HG03103 (cell line): ENCODE measurements around the gene WWTR1.

Source experiments
- ATAC-seq: cut with Tn5 transposase; IDR thresholded peaks from one replicate; pipeline ENCODE4 v1.9.1; 2021; ENCODE audit warnings: low read depth; ENCODE audit not compliant: unreplicated experiment

Gene WWTR1

GRCh38 chr3:149626671-149627070, 31.2 kb downstream of the WWTR1 start:
- ATAC-seq = no peak

DNA sequence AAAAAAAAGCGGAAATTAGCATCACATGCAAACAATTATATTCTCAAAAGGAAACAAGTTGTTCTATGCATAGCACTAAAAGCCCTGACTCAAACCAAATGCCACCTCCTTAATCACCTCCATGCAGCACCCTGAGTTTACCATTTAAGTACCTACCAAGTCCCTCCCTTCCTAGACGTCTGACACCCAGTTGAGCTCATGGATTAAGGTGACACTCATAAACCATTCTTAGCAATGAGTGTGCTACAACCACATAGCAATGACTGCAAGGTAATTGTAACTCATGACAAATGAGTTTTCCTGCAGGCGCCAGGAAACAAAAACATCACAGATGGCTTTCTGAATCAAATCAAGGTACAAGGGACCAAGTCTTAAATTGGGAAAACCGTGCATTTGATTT, 32.0 kb downstream of the WWTR1 start:
- no peak for ATAC-seq

GRCh38 chr3:149623824-149624223, 34.0 kb downstream of the WWTR1 start:
- no peak for ATAC-seq

DNA sequence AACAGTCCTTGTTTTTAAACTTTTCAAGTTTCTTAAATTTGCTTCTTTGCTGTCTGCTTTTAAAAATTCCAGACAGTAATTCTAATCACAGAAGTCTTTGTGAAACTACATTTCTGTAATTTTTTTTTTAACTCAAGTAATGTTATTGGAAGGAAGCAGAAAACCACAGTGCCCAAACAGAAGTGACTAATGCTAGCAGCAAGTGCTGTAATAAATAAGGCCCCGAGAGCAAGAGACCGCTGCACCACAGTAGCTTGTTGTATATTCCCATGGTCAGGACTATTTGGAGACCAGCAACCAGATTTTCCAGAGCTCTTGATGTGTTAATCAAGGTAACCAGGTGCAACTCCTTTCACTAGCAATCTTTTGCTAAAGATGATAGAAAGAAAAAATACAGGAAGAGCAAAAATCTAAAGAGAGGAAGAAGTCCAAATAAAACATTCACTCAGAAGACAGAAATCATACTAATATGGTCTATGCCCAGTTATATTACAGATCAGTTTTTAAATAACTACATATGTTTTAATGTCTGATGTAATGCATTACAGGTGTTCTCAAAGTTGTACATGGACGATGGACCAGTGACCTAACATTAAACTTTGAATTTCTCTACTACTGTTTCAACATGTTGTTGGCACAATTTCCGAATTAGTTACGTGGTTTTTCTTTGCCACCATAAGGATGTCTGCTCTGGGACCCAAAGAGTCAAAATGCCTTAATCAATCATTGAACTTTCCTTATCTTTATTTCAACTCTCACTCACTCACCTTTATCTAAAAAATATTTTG, 36.4 kb downstream of the WWTR1 start:
- peak; percentile 63 for ATAC-seq

DNA sequence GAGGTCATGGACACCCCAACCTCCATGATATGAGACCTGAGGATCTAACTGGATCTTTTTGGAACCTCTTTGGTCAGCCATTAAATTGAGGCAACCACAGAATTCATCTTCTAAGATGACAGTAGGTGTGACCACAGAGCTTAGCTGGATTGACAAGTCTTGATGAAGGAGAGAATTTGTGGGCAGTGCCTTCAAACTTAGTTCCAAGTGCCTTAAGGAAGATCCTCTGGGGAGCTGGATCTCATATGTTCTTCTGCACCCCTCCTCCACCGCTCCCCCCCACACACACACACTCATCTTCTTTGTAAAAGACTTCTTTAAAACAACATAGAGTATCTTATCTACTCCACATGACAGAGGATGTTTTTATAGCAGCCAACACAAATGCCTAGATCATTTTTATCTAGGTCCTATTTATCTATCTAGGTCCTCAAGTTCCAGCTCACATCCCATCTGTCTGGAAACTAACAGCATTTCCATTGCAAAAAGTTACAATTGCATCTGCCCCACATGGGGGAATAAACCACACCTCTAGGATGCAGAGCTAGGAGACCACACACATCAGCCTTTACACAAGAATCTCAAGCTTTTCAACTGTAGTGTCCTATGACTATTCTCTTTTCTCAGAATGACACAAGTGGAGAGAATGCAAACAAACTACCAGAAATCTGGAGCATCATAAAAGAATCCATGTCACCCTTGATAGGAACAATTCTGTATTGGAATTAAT, 37.4 kb downstream of the WWTR1 start:
- ATAC-seq = no peak

- ATAC-seq = no peak
Observed at GRCh38 chr3:149619136-149619535, 38.7 kb downstream of the WWTR1 start.

GRCh38 chr3:149618151-149619123, 39.4 kb downstream of the WWTR1 start:
- no peak for ATAC-seq

DNA sequence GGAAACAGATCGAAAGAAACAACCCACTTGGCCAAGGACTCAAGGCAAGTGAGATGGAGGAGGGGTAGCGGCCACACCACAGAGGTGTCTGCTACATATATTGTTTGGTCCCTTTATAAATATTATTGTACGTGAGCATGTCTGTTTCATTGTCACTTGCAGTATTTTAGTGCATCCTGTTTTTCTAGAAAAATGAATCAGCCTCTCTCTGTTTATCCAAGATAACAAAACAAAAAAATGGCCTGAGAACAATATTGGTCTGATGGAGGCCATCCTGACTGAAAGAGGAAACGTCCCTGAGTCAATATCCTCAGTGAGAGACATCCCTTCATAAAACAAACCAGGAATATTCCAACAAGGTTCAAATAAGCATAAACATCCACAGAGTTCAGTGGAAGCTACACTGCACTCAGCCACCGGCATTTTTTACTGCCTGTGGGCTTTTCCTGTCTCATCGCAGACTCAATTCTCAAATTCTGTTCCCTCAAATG, 42.0 kb downstream of the WWTR1 start:
- ATAC-seq = no peak

DNA sequence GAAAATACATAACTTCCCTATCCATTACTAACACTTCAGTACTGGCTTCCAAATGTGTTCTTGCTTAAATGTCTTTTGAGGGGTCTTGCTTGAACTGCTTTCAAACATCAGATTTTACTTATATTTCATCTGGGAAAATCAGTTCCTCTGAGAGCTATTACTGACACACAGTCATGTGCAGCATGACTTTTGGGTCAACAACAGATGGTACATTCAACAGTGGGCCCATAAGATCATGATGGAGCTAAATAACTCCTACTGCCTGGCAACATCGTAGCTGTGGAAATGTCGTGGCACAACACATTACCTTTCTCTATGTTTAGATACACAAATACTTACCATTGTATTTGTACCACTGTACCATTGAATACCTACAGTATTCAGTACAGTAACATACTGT, 43.8 kb downstream of the WWTR1 start:
- ATAC-seq = no peak

DNA sequence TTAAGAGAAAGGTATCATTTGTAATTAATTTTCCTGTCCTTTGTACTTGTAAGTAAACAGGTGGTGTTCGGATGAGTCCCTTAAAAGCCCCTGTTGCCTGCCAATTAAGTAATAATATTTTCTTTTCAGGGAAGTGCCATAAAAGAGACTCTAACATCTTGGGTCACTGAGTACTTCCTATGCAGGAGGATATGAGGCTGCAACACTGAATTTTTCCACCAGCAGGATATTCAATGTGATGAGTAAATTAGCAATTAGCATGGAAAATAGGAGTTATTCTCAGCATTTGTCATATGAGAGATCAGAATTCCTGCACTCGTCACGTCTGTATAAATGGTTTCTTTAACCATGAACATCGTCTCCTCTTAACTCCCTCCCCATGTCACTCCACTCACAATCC, 45.4 kb downstream of the WWTR1 start:
- no peak for ATAC-seq

GRCh38 chr3:149611149-149611548, 46.7 kb downstream of the WWTR1 start:
- no peak for ATAC-seq

GRCh38 chr3:149610351-149611105, 47.3 kb downstream of the WWTR1 start:
- ATAC-seq = no peak

DNA sequence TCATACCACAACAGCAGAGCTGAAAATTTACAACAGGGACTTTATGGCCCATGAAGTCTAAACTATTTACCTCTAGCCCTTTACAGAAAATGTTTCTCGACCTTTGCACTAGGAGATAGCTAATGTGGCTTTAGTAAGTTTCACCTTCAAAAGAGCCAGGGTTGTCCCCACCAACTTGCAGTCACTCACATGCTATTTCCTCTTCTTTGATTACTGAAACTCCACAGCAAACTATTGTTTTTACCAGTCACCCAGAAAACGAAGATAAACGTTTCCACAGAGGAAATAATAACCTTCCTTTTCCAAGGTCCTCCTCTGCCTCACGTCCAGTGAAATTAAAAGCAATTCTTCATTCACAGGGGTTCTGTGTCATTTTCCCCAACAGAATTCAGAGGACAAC, 48.2 kb downstream of the WWTR1 start:
- ATAC-seq = peak; percentile 87

DNA sequence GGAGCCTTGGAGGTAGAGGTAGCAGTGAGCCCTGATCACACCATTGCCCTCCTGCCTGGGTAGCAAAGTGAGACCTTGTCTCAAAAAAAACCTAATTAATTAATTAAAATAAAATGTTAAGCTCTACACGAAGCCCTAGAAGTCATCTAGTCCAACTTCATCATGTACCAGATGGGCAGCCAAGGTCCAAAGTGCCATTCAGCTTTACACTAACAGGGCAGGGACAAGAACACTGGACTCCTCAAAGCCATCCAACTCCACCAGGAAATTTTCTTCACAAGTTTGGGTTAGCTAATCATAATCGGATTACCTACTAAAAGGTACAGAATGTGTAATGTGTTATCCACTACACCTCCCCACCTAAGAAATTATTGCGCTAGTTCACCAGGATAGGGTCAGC, 48.8 kb downstream of the WWTR1 start:
- no peak for ATAC-seq

- ATAC-seq = no peak
Observed at GRCh38 chr3:149605902-149606301, 51.9 kb downstream of the WWTR1 start.

DNA sequence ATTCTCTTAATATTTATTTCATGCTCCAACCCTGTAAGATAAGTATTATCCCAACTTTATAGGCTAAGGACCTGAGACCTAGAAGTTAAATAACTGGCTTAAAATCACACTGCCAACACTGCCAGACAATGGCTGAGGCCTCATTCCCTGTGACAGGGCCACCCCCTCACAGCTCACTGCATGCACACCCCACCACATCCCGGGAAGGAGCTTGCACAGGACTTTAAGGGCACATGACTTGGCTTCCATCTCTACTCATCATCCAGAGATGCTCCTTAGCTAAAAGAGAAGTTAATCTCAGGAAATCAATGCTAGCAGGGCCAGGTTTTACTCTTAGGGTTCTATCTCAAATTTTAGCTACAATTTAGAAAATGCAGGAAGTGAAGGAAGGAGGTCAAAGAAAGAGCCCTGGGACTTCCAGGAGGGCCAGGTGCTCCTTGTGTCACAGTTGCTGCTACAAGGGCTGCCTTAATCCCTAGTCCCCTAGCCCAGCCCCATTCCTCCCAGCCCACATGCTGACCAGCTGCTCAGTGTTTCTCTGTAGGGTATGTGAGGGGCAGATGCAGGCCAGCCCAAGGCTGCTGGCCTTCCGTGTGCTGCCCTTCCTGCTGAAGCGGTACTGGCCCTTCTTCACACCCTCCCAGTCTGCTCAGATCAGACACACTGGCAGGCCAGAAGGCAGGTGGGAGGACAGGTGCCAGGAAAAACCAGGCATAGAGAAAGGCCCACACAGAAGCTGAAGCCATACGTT, 53.5 kb downstream of the WWTR1 start:
- ATAC-seq = no peak

DNA sequence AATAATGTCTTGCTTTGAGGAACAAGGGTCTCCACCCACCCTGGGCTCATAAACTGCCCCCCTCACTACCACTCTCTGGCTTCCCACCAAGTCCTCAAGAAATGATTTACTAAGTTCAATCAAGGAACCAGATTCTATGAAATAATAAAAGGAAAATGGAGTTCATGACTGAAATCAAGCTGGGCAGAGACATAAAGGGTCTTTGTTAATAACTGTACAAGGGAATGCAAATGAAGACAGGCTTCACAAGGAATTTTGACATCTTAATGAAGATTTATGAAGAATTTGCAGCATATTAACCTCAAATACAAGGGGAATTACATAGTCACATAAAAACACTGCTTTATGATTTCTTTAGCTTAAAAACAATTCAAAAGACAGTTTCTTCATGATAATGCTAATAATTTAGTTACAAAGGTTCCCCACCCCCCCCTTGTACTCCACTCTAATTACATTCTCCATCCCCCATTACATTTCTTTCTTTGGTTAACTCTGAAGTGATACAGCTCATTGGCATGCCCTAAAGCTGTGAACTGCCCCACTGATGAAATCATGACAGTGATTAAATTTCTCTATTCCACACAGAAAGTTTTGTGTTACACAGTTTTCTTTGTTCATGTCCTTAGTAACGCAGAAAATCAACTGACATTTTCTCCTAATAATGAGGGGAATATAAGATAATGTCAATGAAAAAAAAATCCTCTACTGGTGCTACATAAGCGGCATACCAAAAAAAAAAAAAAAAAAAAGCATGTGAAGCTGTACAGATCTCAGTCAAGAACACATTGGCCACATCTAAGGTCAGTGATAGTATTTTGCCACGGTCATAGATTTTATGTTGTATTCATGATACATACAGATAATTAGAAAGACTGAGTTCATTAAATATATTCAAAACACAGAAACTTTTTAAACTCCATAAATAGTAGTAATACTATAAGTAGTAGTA, 54.4 kb downstream of the WWTR1 start:
- ATAC-seq = no peak

DNA sequence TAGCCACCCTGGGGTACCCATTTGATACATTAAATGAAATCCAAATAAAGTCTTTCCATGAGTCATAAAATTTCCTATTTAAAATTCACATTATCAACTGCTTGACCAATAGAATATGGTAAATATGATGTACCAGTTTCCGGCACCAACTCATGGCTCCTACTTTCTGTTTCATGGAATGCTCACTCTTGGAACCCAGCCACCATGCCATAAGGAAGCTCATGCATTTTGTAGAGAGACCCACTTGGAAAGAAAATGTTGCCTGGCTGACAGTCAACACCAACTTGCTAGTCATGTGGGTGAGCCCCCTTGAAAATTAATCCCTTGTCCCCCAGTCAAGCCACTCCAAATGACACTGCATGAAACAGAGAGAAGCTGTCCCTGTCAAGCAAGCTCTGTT, 57.2 kb downstream of the WWTR1 start:
- no peak for ATAC-seq
